HEK293 (cell line): ENCODE data around the gene KCTD1.

Experiments used
- CTCF ChIP-seq: fragments of 450-650 bp; formaldehyde crosslinking; IDR thresholded peaks from 2 replicates; pipeline ENCODE4 v1.5.1; 2016; ENCODE audit warnings: missing biosample characterization, missing genetic modification characterization
- KLF8 ChIP-seq: fragments of 450-650 bp; formaldehyde crosslinking; IDR thresholded peaks from 2 replicates; pipeline ENCODE4 v1.5.1; 2016; ENCODE audit warnings: missing biosample characterization, missing genetic modification characterization
- PATZ1 ChIP-seq: fragments of 450-650 bp; formaldehyde crosslinking; IDR thresholded peaks from 2 replicates; pipeline ENCODE4 v1.5.1; 2016; ENCODE audit warnings: missing biosample characterization, missing genetic modification characterization

- TF ChIP-seq KLF8, result no peak
- no peak for TF ChIP-seq CTCF
- TF ChIP-seq PATZ1 (tag by site-specific recombination), result no peak
These were observed 64.7 kb downstream of the KCTD1 start for GRCh38 chr18:26483633-26484032.
